Measurements from ENCODE around the gene DUS1L.

- TF ChIP-seq CTCF (optimal IDR thresholded peaks at IDR 0.05 in 1 of 3, IDR thresholded peaks at IDR 0.05 in 1 of 3, conservative IDR thresholded peaks at IDR 0.05 in 1 of 3; ENCODE audit: extremely low read depth in 1 of 3, insufficient read depth in 2 of 3, low read length in 3 of 3) (no peak), EZH2 (IDR thresholded peaks at IDR 0.05; ENCODE audit: low read length) (no peak)
These were observed 33.5 kb downstream of the DUS1L start for GRCh38 chr17:82031885-82032627.

All from keratinocyte (primary cell).